MM.1S (cell line): Measurements from ENCODE around the gene PLEKHM3.
"Not testable (repeated sequence)": the region's sequence is repeated elsewhere in the genome, so short reads cannot be mapped to it uniquely, and the experiment has no call there.

Source experiments
- DNase-seq: peaks from one replicate; pipeline ENCODE4 v3.0.0-alpha.2; 2015
- H2AFZ ChIP-seq: fragments of 300-600 bp; sonication (generic); 2 replicates; pipeline ENCODE4 v1.6.0; 2016; ENCODE audit warnings: antibody characterized with exemption, low read length
- H3F3A ChIP-seq: fragments of 300-600 bp; sonication (generic); 2 replicates; pipeline ENCODE4 v1.6.1; 2016; ENCODE audit warnings: mild to moderate bottlenecking, antibody characterized with exemption, low read length, moderate library complexity, mixed read lengths; ENCODE audit not compliant: insufficient read depth
- H3K27ac ChIP-seq: fragments of 300-600 bp; sonication (generic); 2 replicates; pipeline ENCODE4 v1.5.1; 2016; ENCODE audit warnings: mild to moderate bottlenecking, low read length
- H3K27me3 ChIP-seq: fragments of 300-600 bp; sonication (generic); replicated peaks from 2 replicates; pipeline ENCODE4 v1.6.0; 2016; ENCODE audit warnings: low read length; ENCODE audit not compliant: insufficient read depth
- H3K36me3 ChIP-seq: fragments of 300-600 bp; sonication (generic); replicated peaks from 2 replicates; pipeline ENCODE4 v1.6.1; 2016; ENCODE audit warnings: mild to moderate bottlenecking, low read length, mixed read lengths; ENCODE audit not compliant: insufficient read depth
- H3K4me1 ChIP-seq: fragments of 300-600 bp; sonication (generic); 2 replicates; pipeline ENCODE4 v1.6.1; 2016; ENCODE audit warnings: low read length, mixed read lengths
- H3K4me2 ChIP-seq: fragments of 300-600 bp; sonication (generic); 2 replicates; pipeline ENCODE4 v1.6.0; 2016; ENCODE audit warnings: low read depth, low read length
- H3K4me3 ChIP-seq: fragments of 300-600 bp; sonication (generic); 2 replicates; pipeline ENCODE4 v1.5.1; 2016; ENCODE audit warnings: low read length, mixed read lengths
- H3K79me2 ChIP-seq: fragments of 300-600 bp; sonication (generic); 2 replicates; pipeline ENCODE4 v1.6.1; 2016; ENCODE audit warnings: mixed run types, low read length, mixed read lengths
- H3K9ac ChIP-seq: fragments of 300-600 bp; sonication (generic); 2 replicates; pipeline ENCODE4 v1.6.1; 2016; ENCODE audit warnings: low read length, mixed read lengths
- H3K9me2 ChIP-seq: fragments of 300-600 bp; sonication (generic); replicated peaks from 2 replicates; pipeline ENCODE4 v1.6.1; 2016; ENCODE audit warnings: mild to moderate bottlenecking, low read length, mixed read lengths; ENCODE audit not compliant: insufficient read depth
- H3K9me3 ChIP-seq: fragments of 300-600 bp; sonication (generic); replicated peaks from 2 replicates; pipeline ENCODE4 v1.6.1; 2016; ENCODE audit warnings: mild to moderate bottlenecking, low read length, mixed read lengths; ENCODE audit not compliant: insufficient read depth
- H4K20me1 ChIP-seq: fragments of 300-600 bp; sonication (generic); 2 replicates; pipeline ENCODE4 v1.6.1; 2016; ENCODE audit warnings: mild to moderate bottlenecking, low read length, moderate library complexity, mixed read lengths; ENCODE audit not compliant: insufficient read depth
- EZH2 ChIP-seq: fragments of 300-600 bp; sonication (generic); optimal IDR thresholded peaks from 2 replicates; pipeline ENCODE3; 2017; ENCODE audit warnings: low read depth, mild to moderate bottlenecking, antibody characterized with exemption, low read length, mixed read lengths
- EZH2phosphoT487 ChIP-seq: fragments of 300-600 bp; sonication (generic); IDR thresholded peaks from 2 replicates; pipeline ENCODE4 v1.6.1; 2018; ENCODE audit warnings: antibody characterized with exemption, low read length
- TF ChIP-seq, protein P1 (sequence below): fragments of 300-600 bp; sonication (generic); IDR thresholded peaks from 2 replicates; pipeline ENCODE4 v1.5.1; 2016; ENCODE audit warnings: antibody characterized with exemption, low read length, mixed read lengths

Gene PLEKHM3

DNA sequence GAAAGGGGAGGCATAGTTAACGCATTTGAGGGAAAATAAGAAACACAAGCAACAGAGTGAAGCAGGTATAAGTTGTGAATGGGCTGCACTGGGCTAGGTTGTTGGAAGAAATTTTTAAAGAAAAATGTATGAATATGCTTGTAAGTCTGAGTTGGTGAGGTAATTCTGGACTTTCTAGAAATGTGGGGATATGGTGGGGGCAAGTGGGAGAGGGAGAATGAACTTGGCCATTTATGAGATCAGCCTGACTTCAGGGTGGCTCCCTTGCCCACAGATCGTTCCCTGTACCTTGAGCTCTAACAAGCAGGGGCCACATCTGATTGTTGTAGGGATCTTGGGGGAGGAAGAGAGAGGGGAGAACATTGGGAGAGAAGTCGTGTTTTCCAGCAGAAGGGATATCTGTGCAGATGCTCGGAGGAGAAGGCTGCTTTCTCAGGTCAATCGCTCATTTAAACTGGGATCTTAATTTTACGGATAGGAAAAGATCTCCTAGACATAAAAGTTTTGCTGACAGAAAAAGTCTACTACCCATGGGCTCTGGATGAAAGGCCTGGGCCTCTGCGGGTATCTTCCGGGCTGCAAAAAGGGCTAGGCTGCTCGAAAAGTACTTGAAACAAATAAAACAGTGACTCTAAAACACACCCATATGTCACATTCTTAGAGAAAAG lies 213.1 kb downstream of the PLEKHM3 start:
- Histone ChIP-seq H3F3A (no peaks in the 10 kb centered on the region), H3K9me2 (no peaks in the 10 kb centered on the region), H3K79me2 (no peaks in the 10 kb centered on the region), H3K4me1 (no peaks in the 10 kb centered on the region), H4K20me1 (no peaks in the 10 kb centered on the region), H2AFZ (no peak overlapping the region), H3K27me3 (no peaks in the 10 kb centered on the region), H3K9ac (no peak overlapping the region), H3K27ac (no peak overlapping the region), H3K36me3 (no peaks in the 10 kb centered on the region), H3K4me3 (no peak overlapping the region), H3K4me2 (no peak overlapping the region), H3K9me3 (no peaks in the 10 kb centered on the region)
- TF ChIP-seq EZH2phosphoT487 (no peak), EZH2 (no peak)
- no peak for DNase-seq

GRCh38 chr2:207811658-207812057 lies 213.7 kb downstream of the PLEKHM3 start:
- not testable (repeated sequence) for H3K4me2 ChIP-seq, DNase-seq, H3K9ac ChIP-seq, H3K9me3 ChIP-seq, H3K27me3 ChIP-seq, H3K9me2 ChIP-seq, H3K79me2 ChIP-seq, H2AFZ ChIP-seq, H3F3A ChIP-seq, H3K36me3 ChIP-seq, H3K27ac ChIP-seq, H3K4me1 ChIP-seq, H3K4me3 ChIP-seq, H4K20me1 ChIP-seq

DNA sequence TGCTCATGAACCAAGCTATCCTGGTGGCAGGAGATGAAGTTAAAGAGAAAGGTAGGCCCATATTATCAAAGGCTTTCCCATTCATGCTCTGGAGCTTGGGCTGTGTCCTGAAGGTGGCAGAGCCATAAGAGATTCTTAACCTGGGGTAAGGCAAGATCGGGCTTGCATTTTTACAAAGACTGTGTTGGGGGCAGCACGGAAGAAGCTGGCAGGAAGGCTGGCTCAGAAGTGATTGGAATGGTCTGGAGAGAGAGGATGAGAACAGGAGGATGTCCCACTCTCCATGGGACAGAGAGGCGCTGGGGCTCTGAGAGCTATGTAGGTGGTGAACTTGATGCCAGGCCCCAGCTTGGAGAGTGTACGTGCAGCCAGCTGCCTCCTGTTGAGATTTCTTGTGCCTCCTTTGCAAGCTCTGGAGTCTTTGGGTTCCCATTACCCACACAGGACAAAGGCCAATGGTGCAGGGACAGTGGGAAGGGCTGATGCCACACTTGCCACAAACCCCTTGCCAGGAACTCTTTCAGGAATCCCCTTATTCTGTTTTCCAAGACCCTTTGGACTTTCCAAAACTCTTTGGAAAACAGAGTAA lies 215.0 kb downstream of the PLEKHM3 start:
- no peak for DNase-seq
- H3K9me3 ChIP-seq: no peaks in the 10 kb centered on the region
- H3K36me3 ChIP-seq: no peaks in the 10 kb centered on the region
- no peaks in the 10 kb centered on the region for H3F3A ChIP-seq
- no peak overlapping the region for H3K4me2 ChIP-seq
- no peaks in the 10 kb centered on the region for H3K4me1 ChIP-seq
- H2AFZ ChIP-seq: no peak overlapping the region
- no peaks in the 10 kb centered on the region for H4K20me1 ChIP-seq
- H3K79me2 ChIP-seq: no peaks in the 10 kb centered on the region
- no peak overlapping the region for H3K4me3 ChIP-seq
- TF ChIP-seq EZH2phosphoT487 (no peak), EZH2 (no peak)
- TF ChIP-seq, protein P1, sequence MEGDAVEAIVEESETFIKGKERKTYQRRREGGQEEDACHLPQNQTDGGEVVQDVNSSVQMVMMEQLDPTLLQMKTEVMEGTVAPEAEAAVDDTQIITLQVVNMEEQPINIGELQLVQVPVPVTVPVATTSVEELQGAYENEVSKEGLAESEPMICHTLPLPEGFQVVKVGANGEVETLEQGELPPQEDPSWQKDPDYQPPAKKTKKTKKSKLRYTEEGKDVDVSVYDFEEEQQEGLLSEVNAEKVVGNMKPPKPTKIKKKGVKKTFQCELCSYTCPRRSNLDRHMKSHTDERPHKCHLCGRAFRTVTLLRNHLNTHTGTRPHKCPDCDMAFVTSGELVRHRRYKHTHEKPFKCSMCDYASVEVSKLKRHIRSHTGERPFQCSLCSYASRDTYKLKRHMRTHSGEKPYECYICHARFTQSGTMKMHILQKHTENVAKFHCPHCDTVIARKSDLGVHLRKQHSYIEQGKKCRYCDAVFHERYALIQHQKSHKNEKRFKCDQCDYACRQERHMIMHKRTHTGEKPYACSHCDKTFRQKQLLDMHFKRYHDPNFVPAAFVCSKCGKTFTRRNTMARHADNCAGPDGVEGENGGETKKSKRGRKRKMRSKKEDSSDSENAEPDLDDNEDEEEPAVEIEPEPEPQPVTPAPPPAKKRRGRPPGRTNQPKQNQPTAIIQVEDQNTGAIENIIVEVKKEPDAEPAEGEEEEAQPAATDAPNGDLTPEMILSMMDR: no peak
- H3K27ac ChIP-seq: no peak overlapping the region
- H3K9ac ChIP-seq: no peak overlapping the region
- no peaks in the 10 kb centered on the region for H3K9me2 ChIP-seq
- no peaks in the 10 kb centered on the region for H3K27me3 ChIP-seq

DNA sequence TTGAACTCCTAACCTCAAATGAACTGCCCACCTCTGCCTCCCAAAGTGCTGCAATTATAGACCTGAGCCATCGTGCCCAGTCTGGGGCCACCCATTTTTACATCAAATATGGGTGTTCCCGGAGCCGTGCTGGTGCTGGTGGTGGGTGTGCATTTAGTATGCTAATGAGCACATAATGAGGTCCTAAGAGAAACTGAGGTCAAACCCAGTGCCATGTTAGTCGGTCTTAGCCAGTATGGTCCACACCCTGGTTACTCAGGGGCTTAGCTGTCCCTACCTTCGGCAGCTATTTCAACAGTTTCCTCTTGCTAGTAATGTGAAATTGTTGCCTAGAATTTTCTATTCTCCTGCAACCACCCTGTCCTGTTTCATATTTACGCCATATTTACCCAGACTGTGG lies 217.2 kb downstream of the PLEKHM3 start:
- H3K27me3 ChIP-seq: no peaks in the 10 kb centered on the region
- no peak overlapping the region for H2AFZ ChIP-seq
- TF ChIP-seq, protein P1: no peak
- TF ChIP-seq EZH2phosphoT487 (no peak), EZH2 (no peak)
- H3K9me3 ChIP-seq: no peaks in the 10 kb centered on the region
- no peaks in the 10 kb centered on the region for H3K4me1 ChIP-seq
- no peaks in the 10 kb centered on the region for H4K20me1 ChIP-seq
- H3K4me2 ChIP-seq: no peak overlapping the region
- no peak overlapping the region for H3K9ac ChIP-seq
- H3K27ac ChIP-seq: no peak overlapping the region
- no peaks in the 10 kb centered on the region for H3F3A ChIP-seq
- no peaks in the 10 kb centered on the region for H3K79me2 ChIP-seq
- no peak overlapping the region for H3K4me3 ChIP-seq
- H3K36me3 ChIP-seq: no peaks in the 10 kb centered on the region
- DNase-seq: no peak
- H3K9me2 ChIP-seq: no peaks in the 10 kb centered on the region
